Hematopoietic multipotent progenitor cell treated with erythropoietin and hydrocortisone succinate and interleukin-3 and kit ligand, for 17 days (in vitro differentiated cells): ENCODE results near the gene SIRPA.
"Not testable (repeated sequence)": the region's sequence is repeated elsewhere in the genome, so short reads cannot be mapped to it uniquely, and the experiment has no call there.

ENCODE experiments used
- DNase-seq: peaks from one replicate; pipeline ENCODE4 v3.0.0-alpha.2; 2015; ENCODE audit warnings: low spot score

The SIRPA gene

GRCh38 chr20:1907586-1907985 is 12.4 kb downstream of the SIRPA start:
- no peak for DNase-seq

- no peak for DNase-seq
These were observed 13.0 kb downstream of the SIRPA start for GRCh38 chr20:1908191-1908590.

GRCh38 chr20:1909097-1909496 is 13.9 kb downstream of the SIRPA start:
- no peak for DNase-seq

GRCh38 chr20:1911536-1911935 is 16.3 kb downstream of the SIRPA start:
- no peak for DNase-seq

- no peak for DNase-seq
These were observed 16.8 kb downstream of the SIRPA start for GRCh38 chr20:1912053-1912452.

- no peak for DNase-seq
These were observed 17.4 kb downstream of the SIRPA start for GRCh38 chr20:1912646-1913045.

GRCh38 chr20:1915233-1915632 is 20.0 kb downstream of the SIRPA start:
- DNase-seq, result not testable (repeated sequence)

- no peak for DNase-seq
These were observed 20.5 kb downstream of the SIRPA start for GRCh38 chr20:1915725-1916124.

GRCh38 chr20:1917786-1918185 is 22.6 kb downstream of the SIRPA start:
- no peak for DNase-seq

- no peak for DNase-seq
These were observed 23.4 kb downstream of the SIRPA start for GRCh38 chr20:1918491-1919165.

- DNase-seq, result no peak
These were observed 25.0 kb downstream of the SIRPA start for GRCh38 chr20:1920252-1920651.

GRCh38 chr20:1920826-1921225 is 25.6 kb downstream of the SIRPA start:
- no peak for DNase-seq

GRCh38 chr20:1921985-1922384 is 26.8 kb downstream of the SIRPA start:
- not testable (repeated sequence) for DNase-seq

- no peak for DNase-seq
These were observed 27.6 kb downstream of the SIRPA start for GRCh38 chr20:1922786-1923185.

- DNase-seq, result no peak
These were observed 30.0 kb downstream of the SIRPA start for GRCh38 chr20:1924910-1925861.

- no peak for DNase-seq
These were observed 31.0 kb downstream of the SIRPA start for GRCh38 chr20:1926237-1926636.

GRCh38 chr20:1927217-1927616 is 32.0 kb downstream of the SIRPA start:
- DNase-seq, result no peak

- DNase-seq, result no peak
These were observed 32.9 kb downstream of the SIRPA start for GRCh38 chr20:1928154-1928553.

- DNase-seq, result no peak
These were observed 33.6 kb downstream of the SIRPA start for GRCh38 chr20:1928782-1929181.

GRCh38 chr20:1929460-1929859 is 34.3 kb downstream of the SIRPA start:
- DNase-seq, result no peak

GRCh38 chr20:1930165-1930564 is 35.0 kb downstream of the SIRPA start:
- no peak for DNase-seq

GRCh38 chr20:1931830-1932229 is 36.6 kb downstream of the SIRPA start:
- DNase-seq, result no peak

- DNase-seq, result no peak
These were observed 37.8 kb downstream of the SIRPA start for GRCh38 chr20:1932971-1933370.
